Activated naive CD4-positive, alpha-beta T cell treated with anti-CD3 and anti-CD28 coated beads, Interleukin-2, amount 50 U/mL, for 16 hours (primary cell): ENCODE data around the gene TMEM87B.
"Not testable (repeated sequence)": the region's sequence is repeated elsewhere in the genome, so short reads cannot be mapped to it uniquely, and the experiment has no call there.

ENCODE experiments used
- DNase-seq: peaks from one replicate; pipeline ENCODE4 v3.0.0-alpha.2; 2020

The TMEM87B gene

DNA sequence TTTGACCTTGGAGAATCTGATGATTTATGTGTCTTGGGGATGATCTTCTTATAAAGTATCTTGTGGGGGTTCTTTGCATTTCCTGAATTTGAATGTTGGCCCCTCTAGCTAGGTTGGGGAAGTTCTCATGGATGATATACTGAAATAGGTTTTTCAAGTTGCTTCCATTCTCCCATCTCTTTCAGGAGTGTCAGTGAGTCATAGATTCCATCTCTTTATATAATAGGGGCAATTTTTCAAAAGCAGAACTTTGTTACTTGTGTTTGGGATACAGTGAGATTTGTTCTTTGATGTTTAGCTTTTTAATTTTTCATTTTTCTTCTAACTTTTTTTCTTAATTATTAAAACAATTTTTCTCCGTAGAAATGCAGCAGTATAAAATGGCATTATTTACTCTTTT, 19.4 kb downstream of the TMEM87B start:
- DNase-seq: no peak

DNA sequence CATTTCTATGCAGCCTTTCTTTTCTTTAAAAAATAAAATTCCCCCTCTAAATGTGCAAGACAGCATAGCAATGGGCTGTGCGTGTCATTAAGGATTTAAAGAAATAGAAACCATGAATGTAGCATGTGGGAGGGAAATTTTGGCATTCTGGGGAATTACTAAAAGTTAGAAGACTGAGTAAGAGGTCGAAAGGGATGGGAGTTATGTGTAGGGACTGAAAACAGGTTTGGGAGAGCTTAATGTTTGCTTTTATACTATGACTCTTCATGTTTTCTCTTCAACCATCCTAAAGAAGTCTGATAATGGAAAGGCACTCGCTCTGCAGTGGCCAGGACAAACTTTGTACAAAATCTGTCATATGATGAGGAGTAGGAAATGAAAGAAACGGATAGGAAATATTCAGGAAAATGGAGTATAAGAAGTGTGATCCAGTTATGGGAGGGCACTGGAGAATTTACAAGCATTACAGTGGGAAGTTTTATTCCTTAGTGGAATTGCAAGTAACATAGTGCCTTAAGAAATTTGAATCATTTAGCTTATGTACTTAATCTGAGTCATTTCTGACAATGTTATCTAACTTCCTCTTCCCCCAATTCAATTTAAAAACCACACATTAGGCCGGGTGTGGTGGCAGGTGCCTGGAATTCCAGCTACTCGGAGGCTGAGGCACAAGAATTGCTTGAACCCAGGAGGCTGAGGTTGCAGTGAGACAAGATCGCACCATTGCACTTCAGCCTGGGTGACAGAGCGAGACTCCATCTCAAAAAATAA, 20.6 kb downstream of the TMEM87B start:
- no peak for DNase-seq

DNA sequence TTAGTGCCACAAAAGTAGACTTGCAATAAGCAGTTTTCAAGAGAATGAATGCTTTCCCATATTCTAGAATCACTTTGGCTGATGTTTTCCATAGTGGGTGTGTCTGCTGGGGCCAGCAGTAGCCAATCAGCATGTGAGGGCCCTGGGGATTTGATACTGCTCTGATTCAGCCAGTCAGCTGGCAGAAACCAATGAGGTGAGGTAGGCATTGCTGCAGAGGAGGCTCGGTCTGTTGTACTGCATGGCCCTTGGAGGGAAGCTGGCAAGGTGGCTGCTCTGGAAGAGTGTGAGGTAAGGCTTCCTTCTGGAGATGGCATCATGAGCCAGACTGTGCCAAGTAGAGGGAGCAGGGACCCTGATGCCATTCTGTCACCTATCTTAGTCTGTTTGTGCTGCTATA, 22.7 kb downstream of the TMEM87B start:
- DNase-seq: no peak

DNA sequence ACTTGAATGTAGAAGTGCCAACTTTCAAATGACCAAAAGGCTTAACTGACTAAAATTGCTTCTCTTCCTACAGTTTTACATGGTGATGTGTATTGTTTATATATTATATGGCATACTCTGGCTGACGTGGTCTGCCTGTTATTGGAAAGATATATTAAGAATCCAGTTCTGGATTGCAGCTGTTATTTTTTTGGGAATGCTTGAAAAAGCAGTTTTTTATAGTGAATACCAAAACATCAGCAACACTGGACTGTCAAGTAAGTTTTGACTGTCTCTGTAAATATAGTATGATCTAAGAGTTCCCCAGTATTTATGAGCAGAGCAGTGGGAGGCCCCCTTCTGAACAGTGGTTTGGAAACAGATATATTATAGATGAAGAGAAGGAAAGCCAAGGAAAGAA, 26.2 kb downstream of the TMEM87B start:
- no peak for DNase-seq

GRCh38 chr2:112084689-112085374, 29.8 kb downstream of the TMEM87B start:
- no peak for DNase-seq

DNA sequence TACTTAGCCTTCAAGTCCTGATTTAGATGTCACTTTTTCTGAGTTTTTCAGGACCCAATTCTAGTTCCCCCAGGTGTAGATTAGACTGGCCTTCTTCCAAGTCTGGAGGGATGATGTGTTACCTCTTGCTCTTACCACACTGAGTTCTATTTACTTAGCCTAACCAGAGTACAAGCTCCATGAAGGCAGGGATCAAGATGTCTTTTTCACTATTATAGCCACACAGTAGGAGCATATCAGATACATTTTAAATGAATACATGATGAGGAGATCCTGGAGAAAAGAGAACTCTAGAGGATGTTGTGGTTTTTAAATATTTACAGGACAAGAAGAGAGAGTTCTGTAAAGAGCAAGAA, 30.3 kb downstream of the TMEM87B start:
- no peak for DNase-seq

- no peak for DNase-seq
These were observed 31.0 kb downstream of the TMEM87B start for GRCh38 chr2:112085916-112086669.

- no peak for DNase-seq
These were observed 32.4 kb downstream of the TMEM87B start for GRCh38 chr2:112087346-112088020.

GRCh38 chr2:112089375-112089774, 34.3 kb downstream of the TMEM87B start:
- no peak for DNase-seq

- DNase-seq: no peak
These were observed 37.4 kb downstream of the TMEM87B start for GRCh38 chr2:112092286-112093041.

GRCh38 chr2:112093216-112093615, 38.1 kb downstream of the TMEM87B start:
- DNase-seq: no peak

DNA sequence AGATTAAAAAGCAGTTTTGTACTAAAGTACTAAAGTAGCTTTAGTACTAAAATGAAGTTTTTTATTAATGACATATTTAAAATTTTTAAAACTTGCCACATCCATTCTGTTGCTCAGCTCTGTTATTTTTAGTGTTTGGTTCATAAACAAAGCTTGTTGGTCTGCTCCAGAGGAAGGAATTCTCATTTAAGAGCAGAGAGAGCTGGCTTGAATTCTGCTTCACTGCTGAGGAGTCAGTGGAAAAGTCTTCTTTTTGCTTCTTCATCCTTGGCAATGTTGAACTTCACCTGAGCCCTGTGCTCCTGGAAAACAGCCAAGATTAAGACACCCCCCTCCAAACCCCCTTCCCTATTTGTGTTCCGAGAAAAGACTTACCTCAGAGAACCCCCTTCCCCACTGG, 40.6 kb downstream of the TMEM87B start:
- DNase-seq: no peak

- no peak for DNase-seq
These were observed 41.0 kb downstream of the TMEM87B start for GRCh38 chr2:112096098-112096497.

GRCh38 chr2:112108178-112108832, 53.2 kb downstream of the TMEM87B start:
- DNase-seq: no peak

GRCh38 chr2:112109278-112109677, 54.2 kb downstream of the TMEM87B start:
- DNase-seq: no peak

GRCh38 chr2:112110966-112111365, 55.9 kb downstream of the TMEM87B start:
- no peak for DNase-seq

GRCh38 chr2:112113354-112113753, 58.3 kb downstream of the TMEM87B start:
- not testable (repeated sequence) for DNase-seq

- DNase-seq: no peak
These were observed 63.1 kb downstream of the TMEM87B start for GRCh38 chr2:112118148-112118547.

DNA sequence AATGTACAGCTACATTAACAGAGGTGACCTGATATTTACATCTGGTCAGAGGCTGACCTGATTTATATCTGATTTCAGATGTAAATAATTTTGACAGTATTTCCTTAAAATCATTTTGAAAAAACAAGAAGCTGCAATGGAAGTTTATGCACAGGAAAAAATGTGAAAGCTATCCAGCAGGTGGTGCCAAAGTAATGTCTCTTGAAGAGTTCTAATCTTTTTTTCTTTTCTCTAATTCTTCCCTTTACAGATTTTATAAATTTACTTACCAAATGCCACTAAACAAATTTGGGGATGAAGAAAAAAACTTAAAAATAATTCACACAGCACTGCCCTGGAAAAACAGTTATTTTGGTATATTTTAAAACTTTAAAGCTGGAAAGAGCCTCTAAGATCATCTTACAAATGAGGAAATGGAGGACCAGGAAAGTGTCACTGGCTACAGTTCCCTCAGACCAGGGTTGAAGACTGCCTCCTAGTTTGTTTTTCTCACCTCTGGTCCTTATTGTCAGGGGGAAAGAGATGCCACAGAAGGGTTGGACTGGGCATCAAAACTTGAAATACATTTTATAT, 66.7 kb downstream of the TMEM87B start:
- DNase-seq: peak; percentile 46

DNA sequence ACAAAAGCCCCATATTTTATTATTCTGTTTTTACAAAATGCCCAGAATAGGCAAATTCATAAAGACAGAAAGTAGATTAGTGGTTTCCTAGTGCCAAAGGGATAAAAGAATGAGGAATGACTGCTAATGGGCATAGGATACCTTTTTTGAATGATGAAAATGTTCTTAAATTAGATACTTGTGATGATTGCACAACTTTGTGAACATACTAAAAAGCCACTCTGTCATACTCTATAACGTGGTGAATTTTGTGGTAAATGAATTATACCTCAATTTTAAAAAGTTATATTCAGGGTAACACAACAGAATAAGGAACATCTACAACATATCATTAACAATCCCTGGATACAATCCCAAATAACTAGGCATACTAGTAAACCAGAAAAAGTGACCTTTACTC, 74.0 kb downstream of the TMEM87B start:
- no peak for DNase-seq

- DNase-seq: no peak
These were observed 78.3 kb downstream of the TMEM87B start for GRCh38 chr2:112133344-112133743.

DNA sequence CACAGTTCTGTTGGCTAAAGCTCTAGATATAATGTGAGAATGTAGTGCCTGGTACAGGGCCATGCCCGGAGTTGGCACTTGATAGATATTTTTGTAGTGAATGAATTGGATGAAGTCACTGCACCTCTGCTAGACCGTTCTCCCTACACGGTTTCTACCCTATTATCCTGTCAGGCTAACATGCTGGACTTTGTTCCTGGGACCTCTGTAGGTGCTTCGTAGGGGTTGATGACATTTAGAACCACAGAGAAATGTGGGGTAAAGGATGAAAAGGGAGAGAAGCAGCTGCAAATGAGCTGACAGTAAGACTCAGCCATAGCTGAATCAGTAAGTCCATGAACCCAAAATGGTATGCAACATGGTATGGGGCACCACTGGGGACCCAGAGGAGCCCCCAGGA, 79.1 kb downstream of the TMEM87B start:
- no peak for DNase-seq
